Neural crest cell (in vitro differentiated cells): ENCODE data around the gene ZBTB48. TPM values are rescaled to one million over a fixed set of nuclear protein-coding genes. Genes with fewer than 3 reads are reported as not detected.
"Not testable (repeated sequence)": the region's sequence is repeated elsewhere in the genome, so short reads cannot be mapped to it uniquely, and the experiment has no call there.

Source experiments
- DNase-seq: peaks from one replicate; pipeline ENCODE4 v3.0.0; 2021; ENCODE audit warnings: low read depth, mixed read lengths, low spot score
- H3K27ac Mint-ChIP-seq: one replicate; pipeline ENCODE4 v1.8.0; 2021; ENCODE audit warnings: mild to moderate bottlenecking, mixed read lengths; ENCODE audit not compliant: unreplicated experiment
- H3K27me3 Mint-ChIP-seq: 2 replicates; pipeline ENCODE4 v1.8.0; 2021; ENCODE audit warnings: low read depth, mild to moderate bottlenecking, mixed read lengths
- H3K36me3 Mint-ChIP-seq: 2 replicates; pipeline ENCODE4 v1.8.0; 2021; ENCODE audit warnings: low read depth, mild to moderate bottlenecking, mixed read lengths
- H3K4me1 Mint-ChIP-seq: 2 replicates; pipeline ENCODE4 v1.8.0; 2021; ENCODE audit warnings: mixed read lengths
- H3K4me3 Mint-ChIP-seq: one replicate; pipeline ENCODE4 v1.8.0; 2021; ENCODE audit warnings: mild to moderate bottlenecking, mixed read lengths
- H3K9me3 Mint-ChIP-seq: 2 replicates; pipeline ENCODE4 v1.8.0; 2021; ENCODE audit warnings: mixed read lengths
- CTCF ChIP-seq: fragments of 200-600 bp; sonication (generic); conservative IDR thresholded peaks from 2 replicates; pipeline ENCODE4 v1.5.0; 2021; ENCODE audit warnings: antibody characterized with exemption, mild to moderate bottlenecking
- total RNA-seq: library from RNA; stranded (reverse); gene quantifications from 2 replicates; pipeline ENCODE4 v1.2.1, GENCODE V29; 2021

The ZBTB48 gene
- total RNA-seq, 1 donor from 2014 or later, result 41.0 TPM

- H3K4me1 Mint-ChIP-seq, result no peaks in the 10 kb centered on the region
- no peak overlapping the region for H3K4me3 Mint-ChIP-seq
- H3K27ac Mint-ChIP-seq, result no peak overlapping the region
- H3K36me3 Mint-ChIP-seq, result peaks cover 13% of the 10 kb centered on the region
- peak; percentile 55 for TF ChIP-seq CTCF
- H3K27me3 Mint-ChIP-seq, result no peaks in the 10 kb centered on the region
- peak; percentile 42 for DNase-seq
- H3K9me3 Mint-ChIP-seq, result no peaks in the 10 kb centered on the region
These were observed 54.7 kb downstream of the ZBTB48 start for GRCh38 chr1:6634371-6635052.

DNA sequence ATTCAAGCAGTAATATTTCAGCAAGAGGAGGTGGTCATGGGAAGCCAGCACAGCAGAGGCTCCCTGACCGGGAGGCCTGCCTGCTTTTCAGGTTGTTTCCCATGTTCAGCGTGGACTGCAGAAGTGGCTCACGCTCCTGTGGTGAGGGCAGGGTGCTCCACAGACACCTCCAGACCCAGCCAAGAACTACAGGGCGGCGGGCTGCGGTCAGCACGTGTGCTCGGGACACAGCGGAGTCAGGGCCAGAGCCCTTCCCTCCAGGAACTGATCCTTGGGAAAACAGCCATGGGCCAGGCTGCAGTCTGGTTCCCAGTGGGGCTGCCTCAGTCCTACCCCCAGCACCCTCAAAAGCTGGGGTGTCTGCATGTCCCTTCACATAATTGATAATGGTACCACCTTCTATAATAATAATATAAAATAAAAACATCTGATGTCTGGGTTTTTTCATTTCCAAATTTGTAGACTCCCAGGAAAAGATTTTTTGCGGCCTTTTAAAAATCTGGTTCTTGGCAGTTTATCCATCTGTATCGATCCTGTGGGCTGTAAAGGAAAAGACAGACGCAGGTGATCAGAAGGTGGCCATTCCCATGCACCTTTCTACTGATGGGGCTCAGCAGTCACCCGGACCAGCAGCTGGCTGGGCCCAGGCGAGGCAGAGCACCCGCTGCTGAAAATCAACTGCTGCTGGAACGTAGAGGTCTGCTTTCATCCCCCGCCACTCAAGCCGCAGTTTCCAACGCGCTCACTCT lies 55.5 kb downstream of the ZBTB48 start:
- Mint-ChIP-seq H3K27ac (no peak overlapping the region), H3K36me3 (peaks cover 11% of the 10 kb centered on the region), H3K4me1 (no peaks in the 10 kb centered on the region)

DNA sequence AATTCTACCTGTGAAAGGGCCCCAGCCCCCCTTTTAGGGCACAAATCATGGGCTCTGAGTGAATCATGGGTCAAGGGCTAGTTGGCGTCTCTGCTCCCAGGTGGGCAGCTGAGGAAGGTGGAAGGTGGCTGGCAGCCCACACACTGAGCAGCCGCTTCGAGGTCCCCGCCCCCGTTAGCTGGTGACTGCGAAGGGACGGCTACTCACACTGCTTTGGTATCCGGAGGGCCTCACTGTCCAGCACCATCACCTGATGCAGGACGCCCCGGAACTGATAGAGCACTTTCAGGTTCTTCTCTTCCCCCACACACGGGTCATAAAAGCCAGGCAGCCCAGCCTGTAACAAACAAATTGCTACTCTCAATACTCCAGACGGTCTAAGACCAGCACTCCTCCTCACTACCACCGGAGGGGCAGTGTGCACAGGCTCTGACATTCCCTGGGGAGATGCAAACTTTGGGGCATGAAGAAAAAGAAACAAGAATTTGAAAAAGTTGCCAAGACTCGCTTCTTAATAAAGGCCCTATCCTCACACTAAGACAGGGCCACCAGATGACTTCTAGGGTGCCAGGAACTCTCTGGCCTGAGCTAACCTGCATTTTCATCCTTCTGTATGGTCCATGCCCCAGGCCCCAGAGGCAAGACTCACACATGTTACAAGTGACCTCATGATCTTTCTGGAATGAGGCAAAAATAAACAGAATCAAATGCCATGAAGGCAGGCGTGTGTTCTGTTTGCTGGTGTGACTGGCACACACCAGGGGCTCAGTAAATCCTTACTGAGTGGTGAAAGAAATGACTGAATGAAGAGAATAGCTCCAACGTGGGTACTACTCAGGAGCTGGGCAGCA lies 56.3 kb downstream of the ZBTB48 start:
- no peak for TF ChIP-seq CTCF
- Mint-ChIP-seq H3K36me3 (peaks cover 11% of the 10 kb centered on the region), H3K27ac (peak overlapping the region; percentile 76), H3K4me3 (no peak overlapping the region), H3K4me1 (no peaks in the 10 kb centered on the region), H3K27me3 (no peaks in the 10 kb centered on the region), H3K9me3 (no peaks in the 10 kb centered on the region)
- no peak for DNase-seq

More for the DNA sequence above, 55.5 kb downstream of the ZBTB48 start:
- Mint-ChIP-seq H3K9me3 (no peaks in the 10 kb centered on the region), H3K27me3 (no peaks in the 10 kb centered on the region), H3K4me3 (no peak overlapping the region)
- no peak for TF ChIP-seq CTCF
- no peak for DNase-seq

DNA sequence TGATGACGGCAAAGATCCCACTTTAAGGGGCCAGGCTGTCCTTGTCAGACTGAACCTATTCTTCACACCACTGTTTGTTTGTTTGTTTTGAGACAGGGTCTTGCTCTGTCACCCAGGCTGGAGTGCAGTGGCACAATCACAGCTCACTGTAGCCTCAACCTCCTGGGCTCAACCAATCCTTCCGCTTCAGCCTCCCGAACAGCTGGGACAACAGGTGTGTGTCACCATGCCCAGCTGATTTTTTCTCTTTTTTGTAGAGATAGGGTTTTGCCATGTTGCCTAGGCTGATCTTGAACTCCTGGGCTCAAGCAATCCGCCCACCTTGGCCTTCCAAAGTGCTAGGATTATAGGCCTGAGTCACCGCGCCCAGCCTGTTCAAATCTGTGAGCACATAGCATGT lies 57.0 kb downstream of the ZBTB48 start:
- not testable (repeated sequence) for DNase-seq, H3K4me1 Mint-ChIP-seq, H3K27me3 Mint-ChIP-seq, H3K9me3 Mint-ChIP-seq, H3K4me3 Mint-ChIP-seq, H3K27ac Mint-ChIP-seq
- H3K36me3 Mint-ChIP-seq, result peaks cover 11% of the 10 kb centered on the region

GRCh38 chr1:6637770-6638169 lies 58.0 kb downstream of the ZBTB48 start:
- no peak for DNase-seq
- no peak for TF ChIP-seq CTCF
- H3K4me3 Mint-ChIP-seq, result no peak overlapping the region
- peaks cover 16% of the 10 kb centered on the region for H3K36me3 Mint-ChIP-seq
- H3K9me3 Mint-ChIP-seq, result no peaks in the 10 kb centered on the region
- H3K27me3 Mint-ChIP-seq, result no peaks in the 10 kb centered on the region
- no peak overlapping the region for H3K27ac Mint-ChIP-seq
- no peaks in the 10 kb centered on the region for H3K4me1 Mint-ChIP-seq
